ENCODE results near the gene SLC16A3.

- TF ChIP-seq CTCF (optimal IDR thresholded peaks at IDR 0.05 in 1 of 3, IDR thresholded peaks at IDR 0.05 in 1 of 3, conservative IDR thresholded peaks at IDR 0.05 in 1 of 3; ENCODE audit: extremely low read depth in 1 of 3, insufficient read depth in 2 of 3, low read length in 3 of 3) (no peak), EZH2 (IDR thresholded peaks at IDR 0.05; ENCODE audit: low read length) (no peak)
Observed at GRCh38 chr17:82270651-82271050, 41.8 kb downstream of the SLC16A3 start.

All from keratinocyte (primary cell).